Measurements from ENCODE around the gene RNF157. TPM values are rescaled to one million over a fixed set of nuclear protein-coding genes. Genes with fewer than 3 reads are reported as not detected.

Gene RNF157
- total and polyA plus RNA-seq, 2 of the 13 experiments (the other 11 are each of a cell fraction or from before 2014, with no cell fraction given) = 0.44 to 1.5 TPM

GRCh38 chr17:76253841-76254240 is 13.5 kb upstream of the RNF157 start:
- H3K27me3 ChIP-seq (ENCODE audit: control insufficient read depth in 1 of 2, insufficient read depth in 2 of 2, low read length in 2 of 2) = no peaks in the 10 kb centered on the region
- FAIRE-seq (no peak), DNase-seq (ENCODE audit: low spot score) (no peak), ATAC-seq (no peak)
- H3K4me1 ChIP-seq (ENCODE audit: insufficient read depth, low read length) = peaks cover 74% of the 10 kb centered on the region
- H2AFZ ChIP-seq (ENCODE audit: low read length) = no peak overlapping the region
- in situ Hi-C loops (cut with HindIII; ENCODE audit: extremely low pct_ligation_motif_present, low pct_unique_long_range_greater_than_20kb) (no loop called here), intact Hi-C loops (cut with micrococcal nuclease; ENCODE audit: unreplicated experiment) (no loop called here)
- H3K9me3 ChIP-seq (ENCODE audit: low read length) = no peaks in the 10 kb centered on the region
- H3K4me3 ChIP-seq (replicated peaks in 1 of 3; ENCODE audit: insufficient read depth in 1 of 3, low read depth in 2 of 3, low read length in 3 of 3) = no peak overlapping the region
- BruUV-seq (replicated peaks) = no TSS peak
- no peak for TF ChIP-seq ZSCAN5A (CRISPR knock-in tag; IDR thresholded peaks at IDR 0.05; ENCODE audit: borderline replicate concordance)
- TF ChIP-seq USF2 (IDR thresholded peaks at IDR 0.05; ENCODE audit: low read depth, low read length) = no peak
- no peak for TF ChIP-seq USF2 (CRISPR knock-in tag; IDR thresholded peaks at IDR 0.05; ENCODE audit: borderline replicate concordance)
- TF ChIP-seq ZNF776 (CRISPR knock-in tag; IDR thresholded peaks at IDR 0.05) = no peak
- TF ChIP-seq DNMT1 (CRISPR knock-in tag; IDR thresholded peaks at IDR 0.05) = no peak
- TF ChIP-seq TAF15 (IDR thresholded peaks at IDR 0.05; ENCODE audit: low read depth, low read length, poor library complexity, severe bottlenecking) = no peak
- no peak for TF ChIP-seq FOXA1 (IDR thresholded peaks at IDR 0.05)
- no peak for TF ChIP-seq FOXA1 (CRISPR knock-in tag; IDR thresholded peaks at IDR 0.05)
- no peak for TF ChIP-seq KDM5B (CRISPR knock-in tag; IDR thresholded peaks at IDR 0.05; ENCODE audit: borderline replicate concordance)
- no peak for TF ChIP-seq ZNF30 (CRISPR knock-in tag; IDR thresholded peaks at IDR 0.05)
- no peak for TF ChIP-seq PTBP1 (IDR thresholded peaks at IDR 0.05; ENCODE audit: low read depth, low read length, poor library complexity, severe bottlenecking)
- no peak for TF ChIP-seq MYC (CRISPR knock-in tag; IDR thresholded peaks at IDR 0.05; ENCODE audit: borderline replicate concordance)
- no peak for TF ChIP-seq MED8 (CRISPR knock-in tag; IDR thresholded peaks at IDR 0.05; ENCODE audit: insufficient replicate concordance)
- no peak for TF ChIP-seq ZNF296 (CRISPR knock-in tag; conservative IDR thresholded peaks at IDR 0.05)
- TF ChIP-seq ATF7-NPFF (CRISPR knock-in tag; IDR thresholded peaks at IDR 0.05; ENCODE audit: low read depth) = no peak
- TF ChIP-seq IKZF4 (CRISPR knock-in tag; IDR thresholded peaks at IDR 0.05; ENCODE audit: borderline replicate concordance, low read depth, not compliant biosample characterization) = no peak
- TF ChIP-seq TOPORS (CRISPR knock-in tag; IDR thresholded peaks at IDR 0.05) = no peak
- TF ChIP-seq ZNF44 (CRISPR knock-in tag; IDR thresholded peaks at IDR 0.05) = no peak
- no peak for TF ChIP-seq ZNF501 (CRISPR knock-in tag; IDR thresholded peaks at IDR 0.05)
- no peak for TF ChIP-seq ZFP1 (CRISPR knock-in tag; IDR thresholded peaks at IDR 0.05)
- no peaks in the 10 kb centered on the region for H4K20me1 ChIP-seq (ENCODE audit: insufficient read depth, low read length)
- ChIA-PET CTCF (ENCODE audit: low intra/inter-chr PET ratio, low total read pairs) (no interaction called here), POLR2A (no interaction called here)
- WGBS (ENCODE audit: low lambda C conversion rate) = 88% methylated on average over 7 of the region's 7 CpGs
- H3K4me2 ChIP-seq (ENCODE audit: low read depth, low read length) = no peak overlapping the region
- H3K36me3 ChIP-seq (replicated peaks in 1 of 2; ENCODE audit: control insufficient read depth in 1 of 2, insufficient read depth in 2 of 2, low read length in 2 of 2) = no peaks in the 10 kb centered on the region
- H3K79me2 ChIP-seq (ENCODE audit: insufficient read depth, low read length) = no peaks in the 10 kb centered on the region
- no peak overlapping the region for H3K9ac ChIP-seq (ENCODE audit: insufficient read depth, low read depth, low read length)
- no peak overlapping the region for H3K27ac ChIP-seq (ENCODE audit: extremely low read length, insufficient read depth, low read length)
